Esophagus (tissue), 2 donors: ENCODE measurements around the gene TMEM131. TPM values are rescaled to one million over a fixed set of nuclear protein-coding genes. Genes with fewer than 3 reads are reported as not detected.

Experiments used
- H3K27ac ChIP-seq, 2 donors: one replicate each; pipeline ENCODE4 v1.5.1; 2013; ENCODE audit warnings: low read depth in 2 of 2, mild to moderate bottlenecking in 2 of 2, inconsistent platforms in 1 of 2, low read length in 1 of 2, moderate library complexity in 1 of 2
- H3K27me3 ChIP-seq, 2 donors: one replicate each; pipeline ENCODE4 v1.6.1; 2013; ENCODE audit warnings: low read length in 2 of 2, control low read depth in 1 of 2, mild to moderate bottlenecking in 1 of 2; ENCODE audit not compliant: insufficient read depth in 2 of 2, control insufficient read depth in 1 of 2
- H3K36me3 ChIP-seq, 2 donors: one replicate each; pipeline ENCODE4 v1.6.1; 2013; ENCODE audit warnings: low read length in 1 of 2; ENCODE audit not compliant: control insufficient read depth in 2 of 2, insufficient read depth in 2 of 2
- H3K4me1 ChIP-seq, 2 donors: one replicate each; pipeline ENCODE4 v1.6.1; 2013; ENCODE audit warnings: low read length in 1 of 2; ENCODE audit not compliant: control insufficient read depth in 2 of 2, insufficient read depth in 2 of 2
- H3K4me3 ChIP-seq, 2 donors: one replicate each; pipeline ENCODE4 v1.5.1; 2013; ENCODE audit warnings: low read length in 2 of 2, mild to moderate bottlenecking in 2 of 2, low read depth in 1 of 2, moderate library complexity in 1 of 2
- H3K9me3 ChIP-seq, 2 donors: one replicate each; pipeline ENCODE4 v1.6.1; 2013; ENCODE audit warnings: mild to moderate bottlenecking in 2 of 2, low read depth in 1 of 2, low read length in 1 of 2, moderate library complexity in 1 of 2; ENCODE audit not compliant: control insufficient read depth in 2 of 2, insufficient read depth in 1 of 2
- WGBS, 2 donors: extraction: QIAGEN DNeasy Blood & Tissue Kit; methylation state at CpG; one replicate each; pipeline ENCODE4 v1.1.7; 2013; 5-methylcytosine and 5-hydroxymethylcytosine counted together
- polyA plus RNA-seq, 2 donors: library from polyadenylated mRNA; stranded (reverse); fragments of 200-250 nt; gene quantifications; one replicate each; pipeline ENCODE4 v1.2.3, GENCODE V29; 2013
- donor health status: healthy with polysubstance abuse.
- donor health status: Bipolar disorder and iron deficiency.

Gene TMEM131
- polyA plus RNA-seq, 2 donors = 9.3 to 9.9 TPM

DNA sequence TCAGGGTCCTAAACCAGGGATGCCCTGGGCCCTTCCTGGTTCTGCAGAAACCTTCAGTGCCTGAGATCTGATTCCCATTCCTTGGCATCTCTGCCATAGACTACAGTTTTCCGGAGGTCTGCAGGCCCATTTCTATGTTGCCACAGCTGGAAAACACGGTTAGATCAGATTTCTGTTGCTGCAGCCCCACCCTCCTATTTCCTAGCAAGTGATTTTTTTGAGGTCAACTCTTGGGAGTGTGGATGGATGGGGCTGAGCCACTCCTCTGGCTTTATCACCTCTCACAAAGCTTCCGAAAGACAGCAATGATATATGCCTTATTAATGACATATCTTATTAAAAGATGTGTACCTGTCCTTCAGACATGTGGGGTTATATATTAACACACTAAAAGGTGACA, 226.0 kb downstream of the TMEM131 start:
- WGBS, 2 donors = 79 to 85% methylated on average over 3 of the region's 3 CpGs
- Histone ChIP-seq H3K9me3 (no peaks in the 10 kb centered on the region), H3K27me3 (no peaks in the 10 kb centered on the region), H3K36me3 (peaks cover 4 to 23% of the 10 kb centered on the region in 2 donors), H3K4me3 (no peak overlapping the region), H3K27ac (no peak overlapping the region), H3K4me1 (no peaks in the 10 kb centered on the region)

DNA sequence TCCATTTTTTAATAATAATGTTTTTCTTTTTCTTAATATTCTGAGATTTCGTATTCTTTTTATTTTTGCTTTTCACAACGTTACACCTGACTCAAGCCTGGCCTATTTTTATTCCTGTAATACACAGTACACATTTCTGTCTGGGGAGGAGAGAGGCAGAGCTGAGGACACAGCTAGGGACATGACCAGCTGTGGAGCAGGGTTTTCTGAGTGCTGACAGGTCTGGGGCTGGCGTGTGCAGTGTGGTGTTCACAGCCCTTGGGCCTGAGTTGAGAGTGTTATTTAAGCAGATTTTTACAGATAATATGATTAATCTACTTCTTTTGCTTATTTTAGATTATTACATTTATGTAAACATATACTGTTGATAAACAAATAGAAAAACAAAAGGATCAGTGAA, 226.4 kb downstream of the TMEM131 start:
- no peaks in the 10 kb centered on the region for H3K4me1 ChIP-seq
- 94 to 96% methylated on average over 3 of the region's 3 CpGs for WGBS, 2 donors
- H3K36me3 ChIP-seq = peaks cover 4 to 24% of the 10 kb centered on the region in 2 donors
- no peak overlapping the region for H3K27ac ChIP-seq
- H3K4me3 ChIP-seq = no peak overlapping the region
- no peaks in the 10 kb centered on the region for H3K9me3 ChIP-seq
- H3K27me3 ChIP-seq = no peaks in the 10 kb centered on the region

DNA sequence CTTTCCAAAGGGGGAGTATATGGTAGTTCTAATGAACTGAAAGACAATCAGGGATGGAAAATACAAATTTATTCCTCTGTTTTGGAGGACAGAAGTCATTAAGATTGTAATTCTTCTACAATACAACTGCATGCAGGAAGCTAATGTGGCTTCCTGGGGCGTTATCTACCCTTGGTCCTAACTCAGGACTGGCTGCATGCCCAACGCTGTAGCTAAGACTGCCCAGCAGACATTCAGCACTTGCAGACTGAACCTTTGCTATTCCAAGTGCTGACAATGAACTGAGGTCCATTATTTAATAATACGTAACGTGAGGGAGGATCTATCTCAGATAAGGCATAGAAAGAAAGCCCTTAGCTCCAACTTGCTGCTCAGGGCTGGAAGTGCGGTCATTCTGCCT, 229.2 kb downstream of the TMEM131 start:
- WGBS, 2 donors = 82 to 87% methylated on average over 5 of the region's 5 CpGs
- H3K27ac ChIP-seq = no peak overlapping the region
- no peaks in the 10 kb centered on the region for H3K27me3 ChIP-seq
- no peaks in the 10 kb centered on the region for H3K4me1 ChIP-seq
- peaks cover 9 to 29% of the 10 kb centered on the region in 2 donors for H3K36me3 ChIP-seq
- no peak overlapping the region for H3K4me3 ChIP-seq
- H3K9me3 ChIP-seq = no peaks in the 10 kb centered on the region

DNA sequence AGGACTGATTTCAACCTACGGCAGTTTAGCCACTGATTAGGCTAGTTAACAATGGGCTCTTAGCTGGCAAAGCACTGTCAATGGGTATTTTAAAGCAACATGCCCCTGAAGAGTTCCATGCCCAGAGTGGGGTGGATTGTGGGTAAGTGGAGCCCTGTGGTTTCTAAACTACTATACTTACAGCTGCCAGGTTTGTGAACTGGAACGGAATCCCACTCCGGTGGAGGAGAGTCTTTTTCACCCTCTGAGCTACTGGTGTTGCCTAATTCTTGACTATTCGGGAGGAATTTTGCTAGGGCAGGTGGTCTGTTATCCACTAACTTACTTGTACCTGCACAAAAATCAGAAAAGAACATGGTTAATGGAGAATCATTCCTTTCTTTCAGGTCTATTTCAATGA, 229.8 kb downstream of the TMEM131 start:
- WGBS, 2 donors = 96 to 97% methylated on average over 4 of the region's 4 CpGs
- Histone ChIP-seq H3K27me3 (no peaks in the 10 kb centered on the region), H3K9me3 (no peaks in the 10 kb centered on the region), H3K4me1 (no peaks in the 10 kb centered on the region), H3K36me3 (peaks cover 11 to 33% of the 10 kb centered on the region in 2 donors), H3K4me3 (no peak overlapping the region), H3K27ac (no peak overlapping the region)

DNA sequence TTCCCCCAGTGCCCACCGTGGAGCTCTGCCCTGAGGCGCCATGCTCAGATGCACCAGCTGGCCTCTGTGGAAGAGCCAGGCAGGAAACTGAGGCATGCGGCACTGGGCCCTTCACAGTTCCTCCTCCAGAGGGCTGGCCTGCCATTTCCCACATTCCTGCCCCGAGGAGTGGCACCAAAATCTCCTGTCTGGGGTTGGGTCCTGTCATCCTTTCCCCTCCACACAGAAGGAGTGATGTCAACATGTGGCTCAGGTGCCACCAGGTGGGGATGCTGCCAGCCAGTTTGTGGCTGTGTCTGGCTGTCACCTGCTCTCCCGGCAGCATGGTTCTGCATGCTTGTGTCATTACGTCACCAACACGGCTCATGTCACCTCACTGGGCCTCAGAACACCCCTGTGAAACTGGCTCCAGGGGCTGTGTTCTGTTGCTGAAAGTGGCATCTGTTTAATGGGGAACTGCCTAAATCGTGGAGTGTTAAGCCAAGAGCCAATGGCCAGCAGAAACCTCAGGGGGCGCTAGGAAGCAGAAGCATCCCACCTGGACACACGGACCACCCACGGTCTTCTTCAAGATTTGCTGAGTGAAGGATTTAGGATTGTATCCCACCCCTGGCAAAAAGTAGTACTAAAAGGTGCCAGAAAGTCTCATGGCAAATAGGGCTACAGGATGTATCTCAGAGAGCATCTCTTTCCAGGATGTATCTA, 231.0 kb downstream of the TMEM131 start:
- Histone ChIP-seq H3K27ac (no peak overlapping the region), H3K9me3 (no peaks in the 10 kb centered on the region), H3K27me3 (no peaks in the 10 kb centered on the region), H3K36me3 (peaks cover 11 to 37% of the 10 kb centered on the region in 2 donors), H3K4me3 (no peak overlapping the region), H3K4me1 (no peaks in the 10 kb centered on the region)
- 87 to 91% methylated on average over 11 of the region's 11 CpGs for WGBS, 2 donors

DNA sequence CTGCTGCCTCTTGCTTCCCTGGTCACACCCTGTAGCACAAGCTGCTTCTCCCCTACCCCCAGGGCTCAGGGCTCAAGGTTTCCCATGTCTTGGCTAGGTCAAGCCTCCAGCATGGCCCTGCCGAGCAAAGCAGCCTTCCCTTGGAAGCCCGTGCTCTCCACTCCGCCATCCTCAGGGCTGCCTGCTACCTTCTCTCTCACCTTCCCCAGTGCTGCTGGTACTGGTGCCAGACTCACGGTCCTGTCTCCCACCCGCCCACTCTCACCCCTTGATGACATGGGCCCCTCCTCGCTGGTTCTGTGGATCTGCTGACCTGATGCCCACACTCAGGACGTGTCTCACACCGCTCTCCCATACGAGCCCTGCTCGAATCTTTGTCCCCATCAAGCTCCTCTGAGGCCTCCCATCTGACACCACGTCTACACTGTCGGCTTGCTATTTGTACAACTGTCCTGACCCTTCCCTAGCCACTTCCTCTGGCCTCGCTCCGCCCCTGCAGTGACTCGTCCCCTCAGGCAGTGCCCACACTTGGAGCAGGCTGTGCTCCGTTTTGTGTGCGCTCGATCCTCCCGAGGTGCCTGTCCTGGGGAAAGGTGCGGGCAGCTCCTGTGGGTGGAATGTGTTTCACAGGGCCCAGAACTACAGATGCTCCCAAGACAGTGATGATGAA, 232.4 kb downstream of the TMEM131 start:
- peaks cover 14 to 48% of the 10 kb centered on the region in 2 donors for H3K36me3 ChIP-seq
- H3K9me3 ChIP-seq = no peaks in the 10 kb centered on the region
- WGBS, 2 donors = 86 to 91% methylated on average over 20 of the region's 20 CpGs
- H3K4me3 ChIP-seq = no peak overlapping the region
- no peaks in the 10 kb centered on the region for H3K27me3 ChIP-seq
- H3K27ac ChIP-seq = no peak overlapping the region
- no peaks in the 10 kb centered on the region for H3K4me1 ChIP-seq

DNA sequence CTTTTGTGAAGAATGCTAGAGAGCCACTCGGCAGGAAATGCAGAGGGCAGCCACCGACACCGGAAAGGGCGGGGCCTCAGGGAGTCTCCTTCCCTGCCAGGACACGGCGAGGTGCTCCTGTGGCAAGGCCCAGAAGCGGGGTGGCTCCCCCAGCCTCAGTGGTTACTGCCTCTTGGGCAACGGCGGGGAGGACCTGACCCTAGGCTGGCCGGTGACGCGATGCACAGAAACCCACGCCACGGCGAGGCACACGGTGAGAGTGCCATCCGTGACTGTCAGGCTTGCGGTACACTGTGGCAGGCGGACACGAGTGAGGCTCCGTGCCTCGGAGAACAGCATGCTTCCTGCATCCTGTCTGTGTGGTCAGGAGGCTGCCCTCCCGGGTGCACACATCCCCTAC, 234.6 kb downstream of the TMEM131 start:
- H3K4me1 ChIP-seq = no peaks in the 10 kb centered on the region
- H3K36me3 ChIP-seq = peaks cover 14 to 57% of the 10 kb centered on the region in 2 donors
- WGBS, 2 donors = 81 to 86% methylated on average over 23 of the region's 23 CpGs
- H3K4me3 ChIP-seq = no peak overlapping the region
- H3K9me3 ChIP-seq = no peaks in the 10 kb centered on the region
- H3K27ac ChIP-seq = no peak overlapping the region
- no peaks in the 10 kb centered on the region for H3K27me3 ChIP-seq

DNA sequence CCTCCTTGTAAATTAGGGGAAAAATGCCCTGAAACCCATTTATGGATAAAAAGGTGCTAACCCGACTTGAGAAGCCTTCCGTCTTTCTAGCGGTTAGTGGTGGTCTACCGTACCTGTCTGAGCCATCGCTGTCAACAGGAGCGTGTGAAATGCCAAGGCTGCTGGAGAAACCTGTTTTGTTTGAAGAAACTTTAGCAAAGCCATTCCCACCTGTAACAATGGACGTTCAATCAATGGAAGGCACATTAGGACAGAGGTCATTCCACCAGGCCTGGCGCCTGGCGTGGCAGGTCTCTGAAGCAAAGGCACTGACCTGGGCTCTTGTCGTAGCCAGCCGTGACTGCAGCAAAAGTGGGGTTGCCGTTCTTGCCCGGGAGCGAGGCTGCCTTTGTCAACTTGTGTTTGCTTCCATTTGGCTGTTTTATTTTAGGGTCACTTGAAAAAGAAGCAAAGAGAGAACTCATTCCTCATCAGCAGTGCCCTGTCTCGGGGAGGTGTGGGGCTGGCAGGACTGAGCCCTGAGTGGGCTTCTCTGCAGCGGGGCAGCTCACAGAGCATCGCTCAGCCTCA, 235.2 kb downstream of the TMEM131 start:
- no peaks in the 10 kb centered on the region for H3K27me3 ChIP-seq
- H3K27ac ChIP-seq = no peak overlapping the region
- no peak overlapping the region for H3K4me3 ChIP-seq
- peaks cover 14 to 57% of the 10 kb centered on the region in 2 donors for H3K36me3 ChIP-seq
- H3K9me3 ChIP-seq = no peaks in the 10 kb centered on the region
- 90 to 94% methylated on average over 17 of the region's 17 CpGs for WGBS, 2 donors
- peaks cover 0 to under 1% of the 10 kb centered on the region in 2 donors for H3K4me1 ChIP-seq

DNA sequence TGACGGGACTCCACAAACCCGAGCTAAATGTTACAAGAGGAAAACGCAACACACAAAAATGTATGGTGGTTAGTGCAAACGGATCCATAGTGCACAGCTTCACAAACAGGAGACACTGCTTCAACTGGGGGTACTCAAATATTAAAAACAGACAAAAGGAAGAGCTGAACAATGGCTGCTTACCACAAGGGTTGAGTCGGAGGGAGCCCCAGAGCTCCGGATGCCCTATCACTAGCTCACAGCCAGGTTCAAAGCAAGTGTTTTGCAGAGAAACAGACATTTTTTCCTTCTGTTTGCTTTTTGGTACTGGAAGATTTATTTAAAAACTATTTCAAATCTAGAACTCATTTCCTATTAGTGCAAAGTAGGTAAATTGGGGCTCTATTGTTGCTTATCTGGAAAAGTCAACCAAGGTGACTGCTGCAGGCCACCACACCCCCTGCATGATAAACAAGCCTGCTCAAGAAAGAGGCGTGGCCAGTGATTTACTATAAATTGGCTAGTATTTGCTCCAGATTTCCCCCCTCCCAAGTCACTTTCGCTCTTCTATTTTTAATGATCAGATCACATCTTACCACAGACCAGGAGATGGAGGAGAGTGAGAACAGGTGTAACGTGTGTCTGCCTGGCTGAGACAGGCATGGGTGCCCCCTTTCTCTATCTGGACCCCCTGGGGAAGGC, 235.9 kb downstream of the TMEM131 start:
- Histone ChIP-seq H3K9me3 (no peaks in the 10 kb centered on the region), H3K27me3 (no peaks in the 10 kb centered on the region), H3K4me1 (peaks cover 0 to 3% of the 10 kb centered on the region in 2 donors), H3K36me3 (peaks cover 14 to 51% of the 10 kb centered on the region in 2 donors), H3K27ac (no peak overlapping the region), H3K4me3 (no peak overlapping the region)
- WGBS, 2 donors = 84 to 85% methylated on average over 9 of the region's 9 CpGs
